Epithelial cell of proximal tubule (primary cell): ENCODE results near the gene INPP5A. TPM values are rescaled to one million over a fixed set of nuclear protein-coding genes. Genes with fewer than 3 reads are reported as not detected.

Experiments
- DNase-seq: peaks from one replicate; pipeline ENCODE4 v3.0.0-alpha.2; 2011; ENCODE audit warnings: low read depth
- H3K4me3 ChIP-seq: 2 replicates; pipeline ENCODE4 v1.5.1; 2011; ENCODE audit warnings: low read depth, mild to moderate bottlenecking, low read length
- total RNA-seq: library from RNA; depleted of rRNA; stranded (reverse); fragments of >200 nt; gene quantifications from 2 replicates; pipeline ENCODE4 v1.2.3, GENCODE V29; 2015
- TF ChIP-seq, protein P1 (sequence below): conservative IDR thresholded peaks from 2 replicates; pipeline ENCODE4 v1.5.1; 2012; ENCODE audit warnings: low read depth, mild to moderate bottlenecking, low read length

Gene INPP5A
- total RNA-seq, 1 donor from 2014 or later = 30.4 TPM

DNA sequence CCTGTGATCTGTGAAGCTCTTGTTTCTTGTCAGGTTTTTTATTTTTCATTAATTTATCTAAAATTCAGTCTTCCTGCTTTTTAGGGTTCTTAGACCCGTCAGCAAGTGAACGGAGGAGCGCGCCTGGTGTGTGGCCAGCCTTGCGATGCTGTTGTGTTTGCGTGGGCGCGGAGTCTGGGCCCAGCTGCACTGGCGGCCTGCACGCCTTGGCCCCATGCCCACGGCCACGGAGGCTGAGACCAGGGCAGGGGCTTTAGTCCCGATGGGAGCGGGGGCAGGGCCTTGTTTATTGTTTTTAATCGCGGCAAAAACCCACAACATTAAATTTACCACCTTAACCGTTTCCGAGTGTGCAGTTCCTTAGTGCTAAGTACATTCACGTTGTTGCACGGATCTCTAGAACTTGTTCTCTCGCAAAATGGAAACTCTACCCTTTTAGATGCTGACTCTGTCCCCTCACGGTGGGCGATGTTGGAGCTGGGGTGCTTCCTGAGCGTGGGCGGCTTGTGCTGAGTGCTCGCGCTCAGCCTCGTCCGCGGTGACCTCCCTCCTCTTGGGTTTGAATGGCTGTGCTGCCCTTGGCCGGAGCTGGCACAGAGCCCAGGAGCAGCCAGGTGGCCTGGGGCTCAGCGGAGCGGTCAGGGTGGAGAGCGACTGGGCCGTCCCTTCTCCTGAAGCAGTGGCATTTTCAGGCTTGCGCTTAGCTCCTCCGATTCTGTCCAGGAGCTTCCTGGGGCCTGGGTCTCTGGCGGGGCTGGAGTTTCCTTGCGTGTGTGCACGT is 69.1 kb downstream of the INPP5A start:
- no peak for DNase-seq
- TF ChIP-seq, protein P1, sequence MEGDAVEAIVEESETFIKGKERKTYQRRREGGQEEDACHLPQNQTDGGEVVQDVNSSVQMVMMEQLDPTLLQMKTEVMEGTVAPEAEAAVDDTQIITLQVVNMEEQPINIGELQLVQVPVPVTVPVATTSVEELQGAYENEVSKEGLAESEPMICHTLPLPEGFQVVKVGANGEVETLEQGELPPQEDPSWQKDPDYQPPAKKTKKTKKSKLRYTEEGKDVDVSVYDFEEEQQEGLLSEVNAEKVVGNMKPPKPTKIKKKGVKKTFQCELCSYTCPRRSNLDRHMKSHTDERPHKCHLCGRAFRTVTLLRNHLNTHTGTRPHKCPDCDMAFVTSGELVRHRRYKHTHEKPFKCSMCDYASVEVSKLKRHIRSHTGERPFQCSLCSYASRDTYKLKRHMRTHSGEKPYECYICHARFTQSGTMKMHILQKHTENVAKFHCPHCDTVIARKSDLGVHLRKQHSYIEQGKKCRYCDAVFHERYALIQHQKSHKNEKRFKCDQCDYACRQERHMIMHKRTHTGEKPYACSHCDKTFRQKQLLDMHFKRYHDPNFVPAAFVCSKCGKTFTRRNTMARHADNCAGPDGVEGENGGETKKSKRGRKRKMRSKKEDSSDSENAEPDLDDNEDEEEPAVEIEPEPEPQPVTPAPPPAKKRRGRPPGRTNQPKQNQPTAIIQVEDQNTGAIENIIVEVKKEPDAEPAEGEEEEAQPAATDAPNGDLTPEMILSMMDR = no peak
- H3K4me3 ChIP-seq = no peak overlapping the region

DNA sequence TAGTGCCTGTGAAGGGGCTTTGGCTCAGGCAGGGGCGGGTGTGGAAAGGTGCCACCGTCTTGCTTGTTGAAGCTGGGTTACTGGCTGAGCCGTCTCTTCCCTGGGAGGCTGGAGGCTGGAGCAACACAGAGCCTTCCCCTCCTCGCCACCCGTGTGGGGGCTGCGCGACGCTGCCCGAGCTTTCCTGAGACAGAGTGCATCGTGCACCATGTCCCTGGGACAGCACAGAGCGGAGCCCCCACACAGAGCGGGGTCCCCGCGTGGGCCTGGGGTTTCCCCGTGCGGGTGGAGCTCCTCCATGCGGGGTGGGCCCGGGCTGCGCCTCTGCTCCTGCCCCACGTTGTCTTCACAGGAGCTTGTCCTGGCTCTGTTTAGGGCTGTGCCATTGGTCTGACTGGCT is 69.9 kb downstream of the INPP5A start:
- TF ChIP-seq, protein P1 = no peak
- H3K4me3 ChIP-seq = no peak overlapping the region
- no peak for DNase-seq

DNA sequence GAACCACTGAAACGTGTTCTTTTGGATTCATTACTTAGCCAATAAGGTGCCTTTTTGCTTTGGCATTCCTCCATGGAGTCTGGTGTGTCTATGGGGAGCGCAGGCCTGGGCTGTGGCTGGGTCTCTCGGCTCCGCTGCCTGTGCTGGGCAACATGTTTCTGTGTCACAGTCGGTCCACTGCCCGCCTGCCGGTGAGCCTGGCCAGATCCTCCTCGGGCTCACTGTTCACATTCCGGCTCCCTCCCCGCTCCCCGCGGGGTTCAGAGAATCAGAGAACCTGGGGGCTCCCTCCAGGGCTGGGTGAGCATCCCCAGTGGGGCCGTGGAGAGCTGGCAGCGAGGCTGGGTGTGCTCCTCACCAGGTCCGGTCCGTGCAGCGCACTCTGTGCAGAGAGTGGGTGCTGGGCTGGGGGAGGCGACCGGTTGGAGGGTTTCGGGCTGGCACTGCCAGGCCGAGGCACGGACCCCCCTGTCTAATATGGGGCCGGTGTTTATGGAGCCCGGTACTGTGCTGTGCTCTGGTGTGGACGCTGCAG is 70.4 kb downstream of the INPP5A start:
- no peak for DNase-seq
- TF ChIP-seq, protein P1 = no peak
- H3K4me3 ChIP-seq = no peak overlapping the region

DNA sequence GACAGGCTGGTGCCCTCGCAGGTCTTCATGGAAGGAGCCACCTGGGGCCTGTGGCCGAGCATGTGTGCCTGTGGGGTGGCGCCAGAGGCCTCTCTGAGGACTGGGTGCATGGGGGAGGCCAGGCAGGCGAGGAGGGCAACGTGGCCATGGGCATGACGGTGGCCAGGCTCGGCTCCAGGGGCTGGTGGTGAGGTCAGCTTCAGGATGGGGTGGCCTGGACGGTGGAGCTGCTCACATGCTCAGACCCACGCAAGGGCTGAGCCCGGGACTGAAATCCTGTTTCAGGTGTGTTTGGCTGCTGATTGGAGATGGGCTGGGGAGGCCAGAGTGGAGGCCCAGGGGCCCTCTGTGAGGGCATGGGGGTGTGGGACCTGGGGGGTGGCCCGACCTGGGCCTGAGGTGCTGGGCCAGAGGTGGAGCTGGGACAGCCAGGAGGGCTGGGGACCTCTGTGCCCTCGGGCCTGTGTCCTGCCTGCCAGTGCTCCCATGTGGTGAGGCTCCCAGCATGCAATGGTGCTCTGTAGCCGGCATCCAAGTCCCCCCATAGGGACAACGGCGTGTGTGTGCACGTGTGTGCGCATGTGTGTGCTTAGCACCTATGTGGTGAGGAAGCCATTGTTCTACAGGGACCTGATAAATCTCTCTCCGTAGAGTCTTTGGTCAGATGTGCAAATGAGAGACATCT is 71.1 kb downstream of the INPP5A start:
- TF ChIP-seq, protein P1 = no peak
- DNase-seq = no peak
- H3K4me3 ChIP-seq = no peak overlapping the region

DNA sequence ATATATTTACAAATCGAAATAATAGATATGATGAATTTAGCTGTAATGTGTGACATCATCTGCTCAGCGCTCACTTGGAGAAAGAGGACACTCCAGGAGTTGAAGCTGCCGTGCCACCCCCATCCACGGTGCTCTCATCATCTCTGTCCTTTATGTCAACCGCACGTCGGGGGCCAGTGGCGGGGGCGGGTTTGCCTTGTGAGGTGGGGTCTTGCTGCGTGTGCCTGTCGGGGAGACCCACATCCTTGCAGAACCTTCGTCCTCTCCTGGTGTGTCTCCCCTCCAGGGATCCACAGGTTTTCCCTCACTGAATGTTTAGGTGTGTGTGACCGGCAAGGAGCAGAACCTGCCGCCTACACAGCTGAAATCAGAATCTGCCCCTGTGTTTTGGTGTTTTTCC is 71.6 kb downstream of the INPP5A start:
- DNase-seq = no peak
- TF ChIP-seq, protein P1 = no peak

DNA sequence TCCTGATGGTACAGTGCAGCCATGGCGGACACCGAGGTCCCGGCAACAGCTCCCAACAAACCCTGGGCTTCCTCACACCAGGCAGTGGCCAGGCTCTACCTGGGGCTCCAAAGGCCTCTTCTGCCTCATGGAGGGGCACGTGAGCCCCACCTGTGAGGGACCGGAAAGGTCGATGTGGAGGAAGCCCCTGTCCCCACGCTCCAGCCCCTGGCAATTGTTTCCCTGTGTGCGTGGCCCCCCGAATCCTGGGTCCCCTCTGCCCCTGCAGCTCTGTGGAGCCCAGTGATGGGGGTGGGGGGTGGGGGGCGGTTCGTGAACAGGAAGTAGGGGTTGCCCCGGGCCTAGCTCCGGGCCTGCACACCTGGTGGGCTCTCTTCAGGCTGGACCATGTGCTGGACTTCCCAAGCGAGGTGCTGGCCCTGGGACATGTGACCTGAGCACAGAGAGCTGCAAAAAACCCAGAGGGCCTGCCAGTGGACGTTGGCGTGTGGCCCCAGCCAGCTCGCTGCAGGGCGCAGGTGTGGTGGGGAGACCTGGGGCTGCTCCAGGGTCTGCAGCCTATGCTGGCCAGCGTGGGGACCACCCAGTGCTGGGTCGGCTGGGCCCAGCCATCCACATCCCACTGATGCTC is 72.6 kb downstream of the INPP5A start:
- TF ChIP-seq, protein P1 = no peak
- no peak overlapping the region for H3K4me3 ChIP-seq
- DNase-seq = no peak

More for the DNA sequence above, 71.6 kb downstream of the INPP5A start:
- H3K4me3 ChIP-seq = no peak overlapping the region
